ENCODE results near the gene WDR4.

GRCh38 chr21:42809171-42809570, 70.2 kb downstream of the WDR4 start:
- TF ChIP-seq CTCF (conservative IDR thresholded peaks at IDR 0.05; ENCODE audit: low read depth in 2 of 2) (no peak), EZH2phosphoT487 (IDR thresholded peaks at IDR 0.05; ENCODE audit: unreplicated experiment) (no peak), REST (IDR thresholded peaks at IDR 0.05; ENCODE audit: unreplicated experiment) (no peak), EZH2 (IDR thresholded peaks at IDR 0.05; ENCODE audit: low read depth, unreplicated experiment) (no peak), POLR2AphosphoS5 (IDR thresholded peaks at IDR 0.05; ENCODE audit: low read depth) (no peak), CREB1 (CRISPR knock-in tag; IDR thresholded peaks at IDR 0.05; ENCODE audit: low read depth) (no peak), ZNF114 (CRISPR knock-in tag; IDR thresholded peaks at IDR 0.05) (no peak)

Data from GM23338 (cell line).